GM12878 (cell line): ENCODE measurements around the gene MESP2. TPM values are rescaled to one million over a fixed set of nuclear protein-coding genes. Genes with fewer than 3 reads are reported as not detected.

ENCODE experiments used
- ATAC-seq: fragments of 200-7000 bp; cut with Tn5 transposase; 3 replicates; pipeline ENCODE4 v1.9.1; 2020; ENCODE audit warnings: mild to moderate bottlenecking, moderate library complexity
- BruUV-seq: library from RNA; stranded (reverse); fragments of 400-500 nt; replicated peaks from 2 replicates; lab custom pipeline; 2021; lab: Mats Ljungman, UMichigan
- CTCF ChIA-PET: fragments of 300-600 bp; sonication (Branson Sonifier 250); formaldehyde crosslinking; extraction: SDS; loops from one replicate; lab custom pipeline; 2021; ENCODE audit warnings: inconsistent platforms; lab: Yijun Ruan, JAX
- POLR2A ChIA-PET: fragments of 350-600 bp; formaldehyde crosslinking; extraction: SDS; loops from one replicate; lab custom pipeline; 2021; ENCODE audit warnings: inconsistent platforms; lab: Charles Lee
- RAD21 ChIA-PET: fragments of 300-600 bp; sonication (Branson Sonifier 250); formaldehyde crosslinking; loops from one replicate; lab custom pipeline; 2023; ENCODE audit warnings: antibody characterized with exemption; ENCODE audit not compliant: unreplicated experiment; lab: Charles Lee
- SMC1A ChIA-PET: fragments of 300-600 bp; sonication (Branson Sonifier 250); formaldehyde crosslinking; loops from one replicate; lab custom pipeline; 2023; ENCODE audit not compliant: unreplicated experiment, uncharacterized antibody; lab: Charles Lee
- DNase-seq: peaks from one replicate; pipeline ENCODE4 v3.0.0-alpha.2; 2011; ENCODE audit warnings: low read depth, low spot score
- FAIRE-seq: peaks from 3 replicates; lab custom pipeline; 2011; peaks lifted over from hg19 to GRCh38; lab: Jason Lieb, UNC
- H2AFZ ChIP-seq: 2 replicates; pipeline ENCODE4 v1.6.0; 2011; ENCODE audit warnings: low read depth, low read length, control low read depth; ENCODE audit not compliant: control insufficient read depth
- H3K27ac ChIP-seq: 2 replicates; pipeline ENCODE4 v1.5.1; 2011; ENCODE audit warnings: control low read depth; ENCODE audit not compliant: control insufficient read depth, insufficient read depth
- H3K27me3 ChIP-seq, 2 experiments: replicated peaks in 1 of 2; 2 replicates each; pipeline versions ENCODE4 v1.6.0 to v1.6.1; 2011; ENCODE audit warnings: low read length in 1 of 2; ENCODE audit not compliant: control insufficient read depth in 2 of 2, insufficient read depth in 2 of 2
- H3K36me3 ChIP-seq, 2 experiments: 2 replicates each; pipeline ENCODE4 v1.5.1; 2011; ENCODE audit warnings: low read length in 1 of 2; ENCODE audit not compliant: control insufficient read depth in 2 of 2, insufficient read depth in 2 of 2
- H3K4me1 ChIP-seq: 2 replicates; pipeline ENCODE4 v1.6.1; 2011; ENCODE audit warnings: mild to moderate bottlenecking, low read length, moderate library complexity, mixed read lengths; ENCODE audit not compliant: control insufficient read depth, insufficient read depth
- H3K4me2 ChIP-seq: 2 replicates; pipeline ENCODE4 v1.6.0; 2011; ENCODE audit warnings: control low read depth; ENCODE audit not compliant: control insufficient read depth, insufficient read depth
- H3K4me3 ChIP-seq: fragments of 200-600 bp; sonication (generic); 2 replicates; pipeline ENCODE4 v1.5.1; 2016
- H3K79me2 ChIP-seq: 2 replicates; pipeline ENCODE4 v1.6.0; 2011; ENCODE audit warnings: low read length; ENCODE audit not compliant: control insufficient read depth, insufficient read depth
- H3K9ac ChIP-seq: 2 replicates; pipeline ENCODE4 v1.8.0; 2011; ENCODE audit warnings: low read length, control low read depth, mixed read lengths; ENCODE audit not compliant: control insufficient read depth, insufficient read depth
- H3K9me3 ChIP-seq: replicated peaks from 3 replicates; pipeline ENCODE4 v1.5.1; 2011; ENCODE audit warnings: mild to moderate bottlenecking, low read length; ENCODE audit not compliant: control insufficient read depth, insufficient read depth
- H4K20me1 ChIP-seq: 2 replicates; pipeline ENCODE4 v1.6.0; 2011; ENCODE audit not compliant: control insufficient read depth, insufficient read depth
- BACH1 ChIP-seq: fragments of 450-650 bp; IDR thresholded peaks from 2 replicates; pipeline ENCODE4 v1.6.1; 2017; ENCODE audit warnings: mild to moderate bottlenecking, borderline replicate concordance
- CREM ChIP-seq: IDR thresholded peaks from 2 replicates; pipeline ENCODE4 v1.6.1; 2014; ENCODE audit warnings: antibody characterized with exemption, low read depth
- HCFC1 ChIP-seq: fragments of 150-350 bp; IDR thresholded peaks from 2 replicates; pipeline ENCODE4 v1.6.1; 2014; ENCODE audit warnings: low read length
- HDAC2 ChIP-seq: fragments of 200-600 bp; sonication (generic); IDR thresholded peaks from 2 replicates; pipeline ENCODE4 v1.6.1; 2017
- KDM1A ChIP-seq: fragments of 200-600 bp; sonication (generic); IDR thresholded peaks from 2 replicates; pipeline ENCODE4 v1.6.1; 2016; ENCODE audit warnings: borderline replicate concordance
- MEF2A ChIP-seq: IDR thresholded peaks from 2 replicates; pipeline ENCODE4 v1.6.1; 2011; ENCODE audit warnings: low read depth, mild to moderate bottlenecking, low read length, moderate library complexity; ENCODE audit not compliant: insufficient read depth
- MYB ChIP-seq: fragments of 150-350 bp; IDR thresholded peaks from 2 replicates; pipeline ENCODE4 v1.6.1; 2014; ENCODE audit warnings: mild to moderate bottlenecking, low read depth, low read length, borderline replicate concordance
- NKRF ChIP-seq: fragments of 450-650 bp; conservative IDR thresholded peaks from 2 replicates; pipeline ENCODE4 v1.6.1; 2017; ENCODE audit warnings: mild to moderate bottlenecking, moderate library complexity
- NR2C2 ChIP-seq: IDR thresholded peaks from 2 replicates; pipeline ENCODE4 v1.6.1; 2011; ENCODE audit warnings: borderline replicate concordance, low read depth; ENCODE audit not compliant: control insufficient read depth, insufficient read length
- PBX3 ChIP-seq: IDR thresholded peaks from 2 replicates; pipeline ENCODE4 v1.6.1; 2011; ENCODE audit warnings: mild to moderate bottlenecking, low read depth, low read length, moderate library complexity; ENCODE audit not compliant: insufficient replicate concordance
- POLR2AphosphoS2 ChIP-seq: IDR thresholded peaks from 2 replicates; pipeline ENCODE4 v1.6.1; 2011; ENCODE audit warnings: low read depth, mild to moderate bottlenecking, low read length, improper control_type of control experiment, moderate library complexity
- POLR2AphosphoS5 ChIP-seq: IDR thresholded peaks from 2 replicates; pipeline ENCODE4 v1.6.1; 2011; ENCODE audit warnings: mild to moderate bottlenecking, low read length, inconsistent platforms
- RAD21 ChIP-seq: IDR thresholded peaks from 2 replicates; pipeline ENCODE4 v1.6.1; 2011; ENCODE audit warnings: mild to moderate bottlenecking, low read depth, low read length, moderate library complexity; ENCODE audit not compliant: insufficient read depth
- RUNX3 ChIP-seq: IDR thresholded peaks from 2 replicates; pipeline ENCODE4 v1.6.1; 2012; ENCODE audit warnings: low read length, inconsistent platforms
- SUZ12 ChIP-seq: fragments of 200-600 bp; sonication (generic); IDR thresholded peaks from one replicate; pipeline ENCODE4 v1.6.1; 2018; ENCODE audit warnings: antibody characterized with exemption, mild to moderate bottlenecking; ENCODE audit not compliant: unreplicated experiment
- ZBTB33 ChIP-seq: fragments of 450-650 bp; IDR thresholded peaks from 2 replicates; pipeline ENCODE4 v1.6.1; 2017; ENCODE audit warnings: mild to moderate bottlenecking
- ZNF217 ChIP-seq: fragments of 450-650 bp; IDR thresholded peaks from 2 replicates; pipeline ENCODE4 v1.6.1; 2017; ENCODE audit warnings: antibody characterized with exemption, mild to moderate bottlenecking
- ZNF384 ChIP-seq: IDR thresholded peaks from 2 replicates; pipeline ENCODE4 v1.6.1; 2012; ENCODE audit warnings: low read depth, mild to moderate bottlenecking, low read length, improper control_type of control experiment, borderline replicate concordance
- WGBS: methylation state at CpG from one replicate; pipeline ENCODE4 v1.1.6; 2016; ENCODE audit warnings: low lambda C conversion rate; ENCODE audit not compliant: insufficient replicate concordance, insufficient coverage; ENCODE audit errors: missing lambda C conversion rate; 5-methylcytosine and 5-hydroxymethylcytosine counted together
- in situ Hi-C: fragments of 300-500 bp; cut with MboI; formaldehyde crosslinking; loops from 9 replicates; pipeline ENCODE4 v1.14.3; 2018; ENCODE audit warnings: mixed read lengths
- intact Hi-C: fragments of 100-400 bp; cut with micrococcal nuclease; formaldehyde crosslinking; loops from one replicate; pipeline ENCODE4 v1.14.2; 2022; ENCODE audit not compliant: unreplicated experiment
- polyA plus RNA-seq, 11 experiments: library from polyadenylated mRNA; depleted of rRNA in 4 of 11; unstranded in 6 of 11; stranded (reverse) in 5 of 11; fragments of >200 nt; fragmentation: Nextera tagmentation in 4 of 11; fragmentation: Illumina TruSeq in 1 of 11; extraction: Ambion mirVana in 4 of 11; extraction: Trizol in 1 of 11; gene quantifications; 1 replicate in 1 of 11; 2 replicates in 10 of 11; pipeline versions ENCODE4 v1.2.1 to v1.2.3, GENCODE V29; 2011 to 2016; ENCODE audit warnings: inconsistent platforms in 2 of 11, missing spikeins in 2 of 11, low read depth in 1 of 11
- total RNA-seq, 4 experiments: library from RNA; depleted of rRNA in 3 of 4; stranded (reverse); fragments of >200 nt in 3 of 4; fragmentation: Illumina TruSeq in 1 of 4; extraction: Trizol in 1 of 4; gene quantifications; 2 replicates each; pipeline versions ENCODE4 v1.2.1 to v1.2.3, GENCODE V29; 2013 to 2021

MESP2 gene
- total and polyA plus RNA-seq, 10 of the 15 experiments (the other 5 are each of a cell fraction or from before 2014, with no cell fraction given) = 0.04 TPM; not detected in 9

DNA sequence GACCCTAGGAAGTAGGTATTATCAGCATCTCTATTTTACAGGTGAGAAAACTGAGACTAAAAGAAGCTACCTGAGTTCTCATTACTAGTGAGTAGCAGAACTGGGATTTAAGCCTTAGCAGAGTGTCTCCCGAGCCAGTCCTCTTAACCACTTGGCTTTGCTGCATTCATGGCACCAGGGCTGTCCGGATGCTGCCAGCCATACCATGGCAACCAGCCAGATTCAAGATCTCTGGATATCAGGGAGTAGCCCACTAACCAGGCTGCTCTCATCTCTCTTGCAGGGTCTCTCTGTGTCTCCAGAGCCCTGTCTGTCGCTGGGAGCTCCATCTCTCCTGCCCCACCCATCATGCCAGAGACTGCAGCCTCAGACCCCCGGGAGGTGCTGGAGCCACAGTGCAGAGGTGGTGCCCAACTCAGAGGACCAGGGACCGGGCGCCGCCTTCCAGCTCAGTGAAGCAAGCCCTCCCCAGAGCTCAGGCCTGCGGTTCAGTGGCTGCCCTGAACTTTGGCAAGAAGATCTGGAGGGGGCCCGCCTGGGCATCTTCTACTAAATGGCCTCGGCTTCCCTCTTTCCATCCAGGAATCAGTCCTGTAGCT lies 1.7 kb downstream of the MESP2 start:
- DNase-seq = no peak
- Histone ChIP-seq H3K4me2 (no peak overlapping the region), H3K27me3 (no peaks in the 10 kb centered on the region), H3K4me1 (peaks cover 31% of the 10 kb centered on the region), H3K4me3 (no peak overlapping the region), H3K36me3 (no peaks in the 10 kb centered on the region), H3K9ac (no peak overlapping the region), H3K79me2 (no peaks in the 10 kb centered on the region), H2AFZ (no peak overlapping the region), H4K20me1 (no peaks in the 10 kb centered on the region), H3K9me3 (no peaks in the 10 kb centered on the region), H3K27ac (no peak overlapping the region)
- SMC1A ChIA-PET = interaction anchor here (1.5 kb wide), 1 partner anchor 96 kb away, joined by 7 read pairs; no protein-coding TSS in a partner anchor
- intact Hi-C loops (no loop called here), in situ Hi-C loops (no loop called here)
- CTCF ChIA-PET = interaction anchor here (1.1 to 1.4 kb wide), 3 partner anchors 17 to 293 kb away, joined by 3 to 7 read pairs (median 5); no protein-coding TSS in a partner anchor
- 94% methylated on average over 10 of the region's 10 CpGs for WGBS
- BruUV-seq = no TSS peak
- RAD21 ChIA-PET = no interaction called here
- POLR2A ChIA-PET = no interaction called here
- FAIRE-seq = no peak
- ATAC-seq = no peak
- TF ChIP-seq KDM1A (no peak), NR2C2 (no peak), POLR2AphosphoS5 (no peak), CREM (no peak), SUZ12 (no peak), PBX3 (no peak), NKRF (no peak), HDAC2 (no peak), BACH1 (no peak), POLR2AphosphoS2 (no peak), ZNF384 (no peak), ZNF217 (no peak), RUNX3 (no peak), RAD21 (no peak), MEF2A (no peak), HCFC1 (no peak), ZBTB33 (no peak), MYB (no peak)
